Subcutaneous abdominal adipose tissue (tissue), 5 donors: Measurements from ENCODE around the gene MRPL52.
"Not testable (repeated sequence)": the region's sequence is repeated elsewhere in the genome, so short reads cannot be mapped to it uniquely, and the experiment has no call there.

Experiments
- H3K27ac ChIP-seq: one replicate; pipeline ENCODE4 v1.7.0; 2013; ENCODE audit warnings: low read depth, mild to moderate bottlenecking, inconsistent platforms, low read length, moderate library complexity
- H3K27me3 ChIP-seq, 5 donors: one replicate each; pipeline ENCODE4 v1.7.0; 2013; ENCODE audit warnings: low read length in 5 of 5, inconsistent platforms in 1 of 5; ENCODE audit not compliant: control insufficient read depth in 5 of 5, insufficient read depth in 4 of 5
- H3K36me3 ChIP-seq, 5 donors: one replicate each; pipeline ENCODE4 v1.7.0; 2013; ENCODE audit warnings: low read length in 5 of 5; ENCODE audit not compliant: control insufficient read depth in 5 of 5, insufficient read depth in 5 of 5
- H3K4me1 ChIP-seq, 5 donors: one replicate each; pipeline ENCODE4 v1.7.0; 2013; ENCODE audit warnings: low read length in 5 of 5, mild to moderate bottlenecking in 3 of 5, moderate library complexity in 1 of 5; ENCODE audit not compliant: control insufficient read depth in 5 of 5, insufficient read depth in 5 of 5
- H3K4me3 ChIP-seq, 5 donors: one replicate each; pipeline ENCODE4 v1.7.0; 2013; ENCODE audit warnings: low read length in 5 of 5, low read depth in 1 of 5
- H3K9ac ChIP-seq, 5 donors: one replicate each; pipeline ENCODE4 v1.7.0; 2013; ENCODE audit warnings: low read length in 5 of 5, mild to moderate bottlenecking in 4 of 5, moderate library complexity in 3 of 5
- H3K9me3 ChIP-seq, 5 donors: one replicate each; pipeline ENCODE4 v1.7.0; 2013; ENCODE audit warnings: low read length in 5 of 5; ENCODE audit not compliant: control insufficient read depth in 5 of 5
- donor health status: healthy.
- donor health status: healthy.
- donor health status: healthy.
- donor health status: healthy.
- donor health status: healthy.

The MRPL52 gene

DNA sequence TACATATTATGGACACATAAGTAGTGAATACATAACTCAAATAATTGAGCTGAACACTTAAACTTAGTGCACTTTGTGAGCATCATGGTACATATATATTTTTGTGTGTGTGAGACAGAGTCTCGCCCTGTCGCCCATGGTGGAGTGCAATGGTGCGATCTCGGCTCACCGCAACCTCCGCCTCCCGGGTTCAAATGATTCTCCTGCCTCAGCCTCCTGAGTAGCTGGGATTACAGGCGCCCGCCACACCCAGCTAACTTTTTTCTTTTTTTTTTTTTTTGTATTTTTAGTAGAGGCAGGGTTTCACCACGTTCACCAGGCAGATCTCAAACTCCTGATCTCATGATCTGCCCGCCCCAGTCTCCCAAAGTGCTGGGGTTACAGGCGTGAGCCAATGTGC is 22.5 kb downstream of the MRPL52 start:
- Histone ChIP-seq H3K4me1 (peaks cover 21 to 55% (median 51%) of the 10 kb centered on the region in 5 donors), H3K27ac (peak overlapping the region; percentile 88)
- not testable (repeated sequence) for H3K4me3 ChIP-seq, H3K9ac ChIP-seq, H3K27me3 ChIP-seq, H3K36me3 ChIP-seq, H3K9me3 ChIP-seq

DNA sequence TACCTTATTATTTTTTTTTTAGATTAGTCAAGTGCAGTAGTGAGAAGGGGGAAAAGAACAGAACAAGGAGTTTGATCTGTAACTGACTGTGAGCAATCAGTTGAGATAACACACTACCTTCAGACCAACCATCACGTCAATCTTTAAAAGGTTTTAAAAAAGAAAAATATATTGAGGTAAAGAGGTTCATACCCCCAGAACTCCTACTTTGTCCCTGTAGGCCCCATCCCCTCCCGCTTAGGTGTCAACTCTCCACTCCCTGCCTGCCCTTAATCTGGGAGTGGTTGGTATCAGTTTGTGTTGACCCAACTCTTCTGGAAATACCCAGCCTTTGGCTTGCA is 22.9 kb downstream of the MRPL52 start:
- Histone ChIP-seq H3K27ac (no peak overlapping the region), H3K4me1 (peaks cover 21 to 55% (median 51%) of the 10 kb centered on the region in 5 donors), H3K27me3 (no peaks in the 10 kb centered on the region), H3K36me3 (no peaks in the 10 kb centered on the region), H3K9ac (no peak overlapping the region), H3K9me3 (peaks cover 0 to 3% (median 0%) of the 10 kb centered on the region in 5 donors), H3K4me3 (no peak overlapping the region)

DNA sequence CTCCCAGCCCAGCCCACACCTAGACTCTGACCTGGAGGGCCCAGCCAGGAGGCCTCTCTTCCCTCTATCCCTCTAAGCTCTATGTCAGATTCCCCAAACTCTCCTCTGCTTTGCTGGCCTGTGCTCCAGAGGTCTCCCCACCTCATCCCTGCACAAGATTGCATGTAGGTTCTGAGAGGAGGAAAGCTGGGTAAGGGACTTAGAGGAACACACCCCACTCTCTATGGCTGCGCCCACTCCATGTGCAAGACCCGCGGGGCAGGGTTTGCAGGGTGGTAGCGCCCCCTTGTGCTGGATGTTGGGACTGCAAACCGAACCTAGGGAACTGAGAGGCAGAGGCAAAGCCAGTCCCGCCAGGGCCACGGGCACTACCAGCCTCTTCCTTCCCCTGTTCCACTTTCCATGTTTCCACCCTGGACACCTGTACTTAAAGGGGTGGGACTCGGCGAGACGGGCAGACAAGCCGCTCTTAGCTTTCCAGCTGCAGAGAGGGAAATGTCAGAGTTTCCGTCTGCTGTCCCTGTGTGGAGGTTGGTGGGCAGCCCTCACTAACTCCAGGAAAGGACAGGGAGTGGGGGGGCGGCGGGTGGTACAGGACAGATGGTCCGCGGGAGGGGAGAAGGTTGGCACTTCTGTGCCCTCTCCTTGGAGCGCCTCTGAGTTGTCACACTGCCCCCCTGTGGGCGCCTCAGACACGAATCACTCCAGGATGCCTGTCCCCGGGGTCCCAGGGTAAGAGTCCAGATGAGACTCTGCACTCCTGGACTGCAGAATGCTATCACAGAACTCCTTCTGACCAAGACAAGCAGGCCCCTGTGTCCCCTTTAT is 23.5 kb downstream of the MRPL52 start:
- Histone ChIP-seq H3K9ac (peak overlapping the region in 3 of 5 donors; percentile 56 to 79 (median 66)), H3K36me3 (no peaks in the 10 kb centered on the region), H3K27ac (no peak overlapping the region), H3K27me3 (no peaks in the 10 kb centered on the region), H3K4me3 (peak overlapping the region; percentile 54 to 80 (median 55)), H3K4me1 (peaks cover 18 to 49% (median 45%) of the 10 kb centered on the region in 5 donors), H3K9me3 (peaks cover 0 to 3% (median 0%) of the 10 kb centered on the region in 5 donors)

DNA sequence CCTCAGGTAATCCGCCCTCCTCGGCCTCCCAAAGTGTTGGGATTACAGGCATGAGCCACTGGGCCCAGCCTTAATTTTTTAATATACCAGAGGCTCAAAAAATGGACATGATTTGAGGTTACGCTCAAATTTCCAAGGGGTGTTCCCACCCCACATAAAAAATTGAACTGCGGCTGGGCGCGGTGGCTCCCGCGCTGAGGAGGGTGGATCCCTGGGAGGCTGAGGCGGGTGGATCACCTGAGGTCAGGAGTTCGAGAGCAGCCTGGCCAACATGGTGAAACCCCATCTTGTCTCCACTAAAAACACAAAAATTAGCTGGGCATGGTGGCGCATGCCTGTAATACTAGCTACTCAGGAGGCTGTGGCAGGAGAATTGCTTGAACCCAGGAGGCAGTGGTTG is 24.6 kb downstream of the MRPL52 start:
- not testable (repeated sequence) for H3K36me3 ChIP-seq, H3K4me3 ChIP-seq, H3K27ac ChIP-seq

DNA sequence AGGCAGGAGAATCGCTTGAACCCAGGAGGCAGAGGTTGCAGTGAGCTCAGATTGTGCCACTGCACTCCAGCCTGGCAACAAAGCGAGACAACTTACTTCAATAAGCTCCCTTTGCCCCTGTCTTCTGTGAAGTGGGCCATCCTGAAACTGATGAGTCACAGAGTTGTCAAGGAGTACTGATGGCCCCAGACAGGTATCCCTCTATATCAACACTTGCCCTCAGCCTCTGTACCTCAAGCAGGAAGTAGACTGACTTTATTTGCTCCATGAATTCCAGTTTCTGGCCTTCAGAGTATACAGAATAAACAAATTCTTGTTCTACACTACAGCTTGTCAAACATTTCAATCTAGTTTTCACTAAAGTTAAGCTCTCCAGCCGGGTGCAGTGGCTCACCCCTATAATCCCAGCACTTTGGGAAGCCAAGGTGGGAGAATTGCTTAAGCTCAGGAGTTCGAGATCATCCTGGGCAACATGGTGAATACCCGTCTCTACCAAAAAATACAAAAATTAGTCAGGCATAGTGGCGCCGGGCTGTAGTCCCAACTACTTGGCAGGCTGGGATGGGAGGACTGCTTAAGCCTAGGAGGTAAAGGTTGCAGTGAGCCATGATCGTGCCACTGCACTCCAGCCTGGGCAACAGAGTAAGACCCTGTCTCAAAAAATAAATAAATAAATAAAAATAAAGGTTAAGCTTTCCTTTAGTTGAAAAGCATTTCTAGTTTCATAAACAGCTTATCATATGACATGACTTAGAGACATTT is 25.5 kb downstream of the MRPL52 start:
- Histone ChIP-seq H3K36me3 (no peaks in the 10 kb centered on the region), H3K27ac (no peak overlapping the region), H3K9ac (no peak overlapping the region), H3K4me1 (peaks cover 8 to 29% (median 25%) of the 10 kb centered on the region in 5 donors), H3K9me3 (peaks cover 0 to 3% (median 0%) of the 10 kb centered on the region in 5 donors), H3K27me3 (no peaks in the 10 kb centered on the region), H3K4me3 (no peak overlapping the region)

More for the DNA sequence above, 24.6 kb downstream of the MRPL52 start:
- H3K9me3 ChIP-seq, H3K27me3 ChIP-seq, H3K9ac ChIP-seq: not testable (repeated sequence)
- H3K4me1 ChIP-seq, result peaks cover 10 to 37% (median 33%) of the 10 kb centered on the region in 5 donors

DNA sequence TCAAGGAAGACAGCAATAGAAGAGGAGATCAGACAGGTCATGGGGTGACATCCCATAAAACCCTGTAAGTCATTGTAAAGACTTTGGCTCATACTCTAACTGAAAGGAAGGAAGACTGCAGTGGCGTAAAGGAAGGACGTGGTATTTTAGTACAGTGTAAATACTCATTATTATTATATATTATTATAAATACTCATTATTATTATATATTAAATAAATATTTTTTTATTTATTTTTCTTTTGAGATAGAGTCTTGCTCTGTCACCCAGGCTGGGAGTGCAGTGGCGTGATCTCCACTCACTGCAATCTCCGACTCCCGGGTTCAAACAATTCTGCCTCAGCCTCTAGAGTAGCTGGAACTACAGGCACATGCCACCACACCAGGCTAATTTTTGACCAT is 26.7 kb downstream of the MRPL52 start:
- no peaks in the 10 kb centered on the region for H3K36me3 ChIP-seq
- H3K9me3 ChIP-seq, result peaks cover 0 to 3% (median 0%) of the 10 kb centered on the region in 5 donors
- H3K4me3 ChIP-seq, result no peak overlapping the region
- H3K27ac ChIP-seq, result no peak overlapping the region
- H3K9ac ChIP-seq, result no peak overlapping the region
- peaks cover 4 to 16% (median 12%) of the 10 kb centered on the region in 5 donors for H3K4me1 ChIP-seq
- H3K27me3 ChIP-seq, result no peaks in the 10 kb centered on the region

DNA sequence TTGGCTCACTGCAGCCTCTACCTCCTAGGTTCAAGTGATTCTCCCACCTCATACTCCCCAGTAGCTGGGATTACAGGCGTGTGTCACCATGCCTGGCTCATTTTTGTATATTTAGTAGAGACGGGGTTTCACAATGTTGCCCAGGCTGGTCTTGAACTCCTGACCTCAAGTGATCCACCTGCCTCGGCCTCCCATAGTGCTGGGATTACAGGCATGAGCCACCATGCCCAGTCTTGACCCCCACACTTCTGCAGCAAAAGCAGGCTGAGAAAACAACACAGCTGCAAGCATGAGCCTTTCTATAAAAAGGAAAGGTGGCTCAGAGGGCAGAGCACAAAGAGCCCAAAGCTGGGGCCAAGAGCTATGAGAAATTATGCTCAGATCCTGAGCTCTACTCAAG is 30.7 kb downstream of the MRPL52 start:
- H3K27ac ChIP-seq, H3K9ac ChIP-seq, H3K9me3 ChIP-seq: not testable (repeated sequence)

DNA sequence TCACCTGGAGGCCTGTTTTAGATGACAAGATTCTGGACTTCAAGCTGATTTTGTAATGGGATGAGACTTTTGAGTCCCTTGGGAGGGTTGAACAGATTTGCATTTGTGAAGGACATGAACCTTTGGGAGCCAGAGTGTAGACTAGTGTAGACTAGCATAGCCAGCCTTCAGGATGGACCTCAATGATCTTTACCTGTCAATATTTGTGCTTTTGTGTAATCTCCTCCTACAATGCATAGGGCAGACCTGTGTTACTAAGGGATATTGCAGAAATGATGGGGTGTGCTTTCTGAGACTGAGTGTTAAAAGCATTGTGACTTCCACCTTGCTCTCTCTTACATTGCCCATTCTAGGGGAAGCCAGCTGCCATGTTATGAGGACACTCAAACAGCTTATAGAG is 32.0 kb downstream of the MRPL52 start:
- Histone ChIP-seq H3K27me3 (no peaks in the 10 kb centered on the region), H3K9ac (no peak overlapping the region), H3K36me3 (no peaks in the 10 kb centered on the region), H3K4me1 (no peaks in the 10 kb centered on the region), H3K27ac (no peak overlapping the region), H3K9me3 (peaks cover 0 to 3% (median 0%) of the 10 kb centered on the region in 5 donors), H3K4me3 (no peak overlapping the region)

More for the DNA sequence above, 30.7 kb downstream of the MRPL52 start:
- not testable (repeated sequence) for H3K27me3 ChIP-seq, H3K36me3 ChIP-seq, H3K4me1 ChIP-seq, H3K4me3 ChIP-seq

DNA sequence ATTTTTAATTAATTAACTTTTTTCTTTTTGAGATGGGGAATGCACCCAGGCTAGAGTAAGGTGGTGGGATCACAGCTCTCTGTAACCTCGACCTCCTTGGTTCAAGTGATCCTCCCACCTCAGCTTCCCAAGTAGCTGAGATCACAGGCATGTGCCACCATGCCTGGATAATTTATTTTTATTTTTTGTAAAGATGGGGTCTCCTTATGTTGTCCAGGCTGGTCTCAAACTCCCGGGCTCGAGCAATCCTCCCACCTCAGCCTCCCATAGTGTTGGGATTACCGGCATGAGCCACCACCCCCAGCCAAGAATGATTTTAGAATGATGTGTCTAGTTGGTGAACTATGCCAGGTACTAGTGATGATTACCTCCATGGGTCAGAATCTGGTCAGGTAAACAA is 35.3 kb downstream of the MRPL52 start:
- Histone ChIP-seq H3K27me3 (no peaks in the 10 kb centered on the region), H3K9me3 (no peaks in the 10 kb centered on the region), H3K9ac (no peak overlapping the region), H3K4me3 (no peak overlapping the region), H3K36me3 (no peaks in the 10 kb centered on the region), H3K27ac (no peak overlapping the region), H3K4me1 (no peaks in the 10 kb centered on the region)
